ENCODE measurements around the gene NEK11.

The NEK11 gene

GRCh38 chr3:131232711-131233267 is 206.1 kb downstream of the NEK11 start:
- no peak overlapping the region for H3K4me3 Mint-ChIP-seq
- no peaks in the 10 kb centered on the region for H3K4me1 Mint-ChIP-seq (ENCODE audit: low read depth)
- H3K36me3 Mint-ChIP-seq (ENCODE audit: low read depth), result no peaks in the 10 kb centered on the region
- H3K27me3 Mint-ChIP-seq (ENCODE audit: low read depth), result peaks cover 2% of the 10 kb centered on the region
- no peaks in the 10 kb centered on the region for H3K9me3 Mint-ChIP-seq
- no peak overlapping the region for H3K27ac Mint-ChIP-seq
- no peak for DNase-seq (ENCODE audit: low spot score)

- Mint-ChIP-seq H3K27me3 (ENCODE audit: low read depth) (peaks cover 2% of the 10 kb centered on the region), H3K4me1 (ENCODE audit: low read depth) (no peaks in the 10 kb centered on the region), H3K36me3 (ENCODE audit: low read depth) (no peaks in the 10 kb centered on the region), H3K9me3 (no peaks in the 10 kb centered on the region), H3K27ac (no peak overlapping the region), H3K4me3 (no peak overlapping the region)
- no peak for DNase-seq (ENCODE audit: low spot score)
These were observed 207.4 kb downstream of the NEK11 start for GRCh38 chr3:131233900-131234668.

- H3K4me1 Mint-ChIP-seq (ENCODE audit: low read depth), result no peaks in the 10 kb centered on the region
- no peaks in the 10 kb centered on the region for H3K27me3 Mint-ChIP-seq (ENCODE audit: low read depth)
- H3K4me3 Mint-ChIP-seq, result no peak overlapping the region
- no peaks in the 10 kb centered on the region for H3K36me3 Mint-ChIP-seq (ENCODE audit: low read depth)
- H3K27ac Mint-ChIP-seq, result no peak overlapping the region
- DNase-seq (ENCODE audit: low spot score), result no peak
- H3K9me3 Mint-ChIP-seq, result no peaks in the 10 kb centered on the region
These were observed 209.7 kb downstream of the NEK11 start for GRCh38 chr3:131236421-131236820.

GRCh38 chr3:131238496-131238895 is 211.8 kb downstream of the NEK11 start:
- Mint-ChIP-seq H3K27me3 (ENCODE audit: low read depth) (no peaks in the 10 kb centered on the region), H3K4me1 (ENCODE audit: low read depth) (no peaks in the 10 kb centered on the region), H3K4me3 (no peak overlapping the region), H3K9me3 (no peaks in the 10 kb centered on the region), H3K27ac (no peak overlapping the region), H3K36me3 (ENCODE audit: low read depth) (no peaks in the 10 kb centered on the region)
- DNase-seq (ENCODE audit: low spot score), result no peak

- no peak for DNase-seq (ENCODE audit: low spot score)
- H3K4me1 Mint-ChIP-seq (ENCODE audit: low read depth), result no peaks in the 10 kb centered on the region
- H3K4me3 Mint-ChIP-seq, result no peak overlapping the region
- no peaks in the 10 kb centered on the region for H3K27me3 Mint-ChIP-seq (ENCODE audit: low read depth)
- no peak overlapping the region for H3K27ac Mint-ChIP-seq
- no peaks in the 10 kb centered on the region for H3K36me3 Mint-ChIP-seq (ENCODE audit: low read depth)
- no peaks in the 10 kb centered on the region for H3K9me3 Mint-ChIP-seq
These were observed 212.6 kb downstream of the NEK11 start for GRCh38 chr3:131239267-131239666.

GRCh38 chr3:131242201-131242600 is 215.5 kb downstream of the NEK11 start:
- peaks cover 2% of the 10 kb centered on the region for H3K27me3 Mint-ChIP-seq (ENCODE audit: low read depth)
- DNase-seq (ENCODE audit: low spot score), result no peak
- no peaks in the 10 kb centered on the region for H3K36me3 Mint-ChIP-seq (ENCODE audit: low read depth)
- H3K27ac Mint-ChIP-seq, result no peak overlapping the region
- no peaks in the 10 kb centered on the region for H3K9me3 Mint-ChIP-seq
- H3K4me1 Mint-ChIP-seq (ENCODE audit: low read depth), result no peaks in the 10 kb centered on the region
- H3K4me3 Mint-ChIP-seq, result no peak overlapping the region

GRCh38 chr3:131250466-131250865 is 223.8 kb downstream of the NEK11 start:
- Mint-ChIP-seq H3K36me3 (ENCODE audit: low read depth) (no peaks in the 10 kb centered on the region), H3K9me3 (peaks cover 7% of the 10 kb centered on the region), H3K4me3 (no peak overlapping the region), H3K27me3 (ENCODE audit: low read depth) (peaks cover 4% of the 10 kb centered on the region), H3K4me1 (ENCODE audit: low read depth) (no peaks in the 10 kb centered on the region), H3K27ac (no peak overlapping the region)
- DNase-seq (ENCODE audit: low spot score), result no peak

GRCh38 chr3:131260525-131260924 is 233.8 kb downstream of the NEK11 start:
- no peak for DNase-seq (ENCODE audit: low spot score)
- no peak overlapping the region for H3K27ac Mint-ChIP-seq
- H3K36me3 Mint-ChIP-seq (ENCODE audit: low read depth), result no peaks in the 10 kb centered on the region
- no peaks in the 10 kb centered on the region for H3K27me3 Mint-ChIP-seq (ENCODE audit: low read depth)
- H3K4me1 Mint-ChIP-seq (ENCODE audit: low read depth), result no peaks in the 10 kb centered on the region
- H3K9me3 Mint-ChIP-seq, result peaks cover 8% of the 10 kb centered on the region
- no peak overlapping the region for H3K4me3 Mint-ChIP-seq

- Mint-ChIP-seq H3K4me3 (no peak overlapping the region), H3K36me3 (ENCODE audit: low read depth) (no peaks in the 10 kb centered on the region)
These were observed 234.4 kb downstream of the NEK11 start for GRCh38 chr3:131261104-131261503.

GRCh38 chr3:131275556-131275955 is 248.9 kb downstream of the NEK11 start:
- no peak overlapping the region for H3K27ac Mint-ChIP-seq

More at GRCh38 chr3:131261104-131261503, 234.4 kb downstream of the NEK11 start:
- DNase-seq (ENCODE audit: low spot score), result no peak
- Mint-ChIP-seq H3K9me3 (peaks cover 10% of the 10 kb centered on the region), H3K27me3 (ENCODE audit: low read depth) (no peaks in the 10 kb centered on the region), H3K27ac (no peak overlapping the region), H3K4me1 (ENCODE audit: low read depth) (no peaks in the 10 kb centered on the region)

GRCh38 chr3:131277836-131278497 is 251.3 kb downstream of the NEK11 start:
- no peaks in the 10 kb centered on the region for H3K4me1 Mint-ChIP-seq (ENCODE audit: low read depth)
- no peaks in the 10 kb centered on the region for H3K9me3 Mint-ChIP-seq
- H3K27me3 Mint-ChIP-seq (ENCODE audit: low read depth), result peaks cover 5% of the 10 kb centered on the region
- DNase-seq (ENCODE audit: low spot score), result no peak
- no peak overlapping the region for H3K27ac Mint-ChIP-seq
- H3K4me3 Mint-ChIP-seq, result no peak overlapping the region
- H3K36me3 Mint-ChIP-seq (ENCODE audit: low read depth), result no peaks in the 10 kb centered on the region

More at GRCh38 chr3:131275556-131275955, 248.9 kb downstream of the NEK11 start:
- Mint-ChIP-seq H3K4me3 (no peak overlapping the region), H3K36me3 (ENCODE audit: low read depth) (no peaks in the 10 kb centered on the region), H3K9me3 (no peaks in the 10 kb centered on the region), H3K4me1 (ENCODE audit: low read depth) (no peaks in the 10 kb centered on the region), H3K27me3 (ENCODE audit: low read depth) (peaks cover 2% of the 10 kb centered on the region)
- no peak for DNase-seq (ENCODE audit: low spot score)

- no peaks in the 10 kb centered on the region for H3K4me1 Mint-ChIP-seq (ENCODE audit: low read depth)
- H3K4me3 Mint-ChIP-seq, result no peak overlapping the region
- no peaks in the 10 kb centered on the region for H3K36me3 Mint-ChIP-seq (ENCODE audit: low read depth)
- no peak for DNase-seq (ENCODE audit: low spot score)
- no peak overlapping the region for H3K27ac Mint-ChIP-seq
- peaks cover 5% of the 10 kb centered on the region for H3K27me3 Mint-ChIP-seq (ENCODE audit: low read depth)
- no peaks in the 10 kb centered on the region for H3K9me3 Mint-ChIP-seq
These were observed 252.9 kb downstream of the NEK11 start for GRCh38 chr3:131279577-131279976.

GRCh38 chr3:131282379-131282778 is 255.7 kb downstream of the NEK11 start:
- peaks cover 3% of the 10 kb centered on the region for H3K27me3 Mint-ChIP-seq (ENCODE audit: low read depth)
- H3K4me1 Mint-ChIP-seq (ENCODE audit: low read depth), result no peaks in the 10 kb centered on the region
- no peak overlapping the region for H3K27ac Mint-ChIP-seq
- no peaks in the 10 kb centered on the region for H3K36me3 Mint-ChIP-seq (ENCODE audit: low read depth)
- no peaks in the 10 kb centered on the region for H3K9me3 Mint-ChIP-seq
- no peak overlapping the region for H3K4me3 Mint-ChIP-seq
- DNase-seq (ENCODE audit: low spot score), result no peak

- Mint-ChIP-seq H3K27ac (no peak overlapping the region), H3K4me1 (ENCODE audit: low read depth) (no peaks in the 10 kb centered on the region), H3K4me3 (no peak overlapping the region), H3K27me3 (ENCODE audit: low read depth) (peaks cover 3% of the 10 kb centered on the region), H3K36me3 (ENCODE audit: low read depth) (no peaks in the 10 kb centered on the region), H3K9me3 (no peaks in the 10 kb centered on the region)
- no peak for DNase-seq (ENCODE audit: low spot score)
These were observed 256.3 kb downstream of the NEK11 start for GRCh38 chr3:131282967-131283366.

All from T-helper 2 cell treated with Interferon-gamma antibody and Interleukin-4, amounts not matched to agents 5 μg/mL and 100 μg/mL, for 36 hours (primary cell).